GM21447 (cell line): Measurements from ENCODE around the gene CHRDL1.
"Not testable (repeated sequence)": the region's sequence is repeated elsewhere in the genome, so short reads cannot be mapped to it uniquely, and the experiment has no call there.

Experiments used
- ATAC-seq: cut with Tn5 transposase; IDR thresholded peaks from one replicate; pipeline ENCODE4 v1.9.1; 2021; ENCODE audit not compliant: unreplicated experiment

CHRDL1 gene

GRCh38 chrX:110665223-110666002, 130.2 kb downstream of the CHRDL1 start:
- ATAC-seq = peak; percentile 69

- ATAC-seq = no peak
Observed at GRCh38 chrX:110657073-110657472, 138.5 kb downstream of the CHRDL1 start.

GRCh38 chrX:110654280-110654679, 141.3 kb downstream of the CHRDL1 start:
- ATAC-seq = not testable (repeated sequence)

GRCh38 chrX:110646386-110646785, 149.2 kb downstream of the CHRDL1 start:
- no peak for ATAC-seq
